COLO829 (cell line): ENCODE measurements around the gene RNASEH1.
"Not testable (repeated sequence)": the region's sequence is repeated elsewhere in the genome, so short reads cannot be mapped to it uniquely, and the experiment has no call there.

ENCODE experiments used
- DNase-seq: peaks from one replicate; pipeline ENCODE4 v3.0.0; 2012; ENCODE audit warnings: low spot score

Gene RNASEH1

GRCh38 chr2:3589086-3589485 is 31.0 kb upstream of the RNASEH1 start:
- no peak for DNase-seq

- DNase-seq = no peak
Observed at GRCh38 chr2:3588084-3588483, 30.0 kb upstream of the RNASEH1 start.

GRCh38 chr2:3587432-3587831 is 29.3 kb upstream of the RNASEH1 start:
- DNase-seq = no peak

- no peak for DNase-seq
Observed at GRCh38 chr2:3587021-3587420, 28.9 kb upstream of the RNASEH1 start.

GRCh38 chr2:3586220-3586619 is 28.1 kb upstream of the RNASEH1 start:
- DNase-seq = no peak

- DNase-seq = no peak
Observed at GRCh38 chr2:3585261-3586109, 27.4 kb upstream of the RNASEH1 start.

GRCh38 chr2:3584608-3585260 is 26.6 kb upstream of the RNASEH1 start:
- DNase-seq = no peak

- DNase-seq = no peak
Observed at GRCh38 chr2:3584076-3584475, 25.9 kb upstream of the RNASEH1 start.

- no peak for DNase-seq
Observed at GRCh38 chr2:3581367-3582262, 23.5 kb upstream of the RNASEH1 start.

GRCh38 chr2:3580449-3580848 is 22.3 kb upstream of the RNASEH1 start:
- no peak for DNase-seq

GRCh38 chr2:3578987-3579386 is 20.9 kb upstream of the RNASEH1 start:
- no peak for DNase-seq

- not testable (repeated sequence) for DNase-seq
Observed at GRCh38 chr2:3576263-3576630, 18.1 kb upstream of the RNASEH1 start.

- no peak for DNase-seq
Observed at GRCh38 chr2:3575534-3576262, 17.6 kb upstream of the RNASEH1 start.

- no peak for DNase-seq
Observed at GRCh38 chr2:3574155-3574554, 16.0 kb upstream of the RNASEH1 start.

GRCh38 chr2:3572620-3573019 is 14.5 kb upstream of the RNASEH1 start:
- no peak for DNase-seq

- DNase-seq = no peak
Observed at GRCh38 chr2:3571284-3571683, 13.2 kb upstream of the RNASEH1 start.

- DNase-seq = not testable (repeated sequence)
Observed at GRCh38 chr2:3569656-3570055, 11.5 kb upstream of the RNASEH1 start.

GRCh38 chr2:3566806-3567205 is 8.7 kb upstream of the RNASEH1 start:
- no peak for DNase-seq

GRCh38 chr2:3565117-3565516 is 7.0 kb upstream of the RNASEH1 start:
- no peak for DNase-seq

- DNase-seq = no peak
Observed at GRCh38 chr2:3563521-3563976, 5.4 kb upstream of the RNASEH1 start.

GRCh38 chr2:3557639-3558204 is 411 bp downstream of the RNASEH1 start:
- DNase-seq = no peak
